A549 (cell line): ENCODE results near the gene ZBTB48.

ENCODE experiments used
- CBX8 ChIP-seq: fragments of 200-600 bp; sonication (generic); IDR thresholded peaks from 2 replicates; pipeline ENCODE4 v1.6.1; 2016
- EP300 ChIP-seq, 2 experiments: fragments of >200 bp; sonication (Bioruptor Twin); formaldehyde crosslinking; IDR thresholded peaks; 2 replicates in 1 of 2; 3 replicates in 1 of 2; pipeline ENCODE4 v1.6.1; 2016 to 2017
- GATA3 ChIP-seq: IDR thresholded peaks from 2 replicates; pipeline ENCODE4 v1.6.1; 2012; ENCODE audit warnings: borderline replicate concordance
- KDM1A ChIP-seq: fragments of 200-600 bp; sonication (generic); IDR thresholded peaks from 2 replicates; pipeline ENCODE4 v1.6.1; 2016; ENCODE audit warnings: low read depth, mild to moderate bottlenecking
- MAFK ChIP-seq: fragments of 450-650 bp; IDR thresholded peaks from 2 replicates; pipeline ENCODE4 v1.6.1; 2014; ENCODE audit not compliant: partially characterized antibody
- MAZ ChIP-seq: fragments of 150-350 bp; IDR thresholded peaks from 2 replicates; pipeline ENCODE4 v1.6.1; 2014; ENCODE audit warnings: antibody characterized with exemption, low read depth, low read length, borderline replicate concordance
- NFE2L2 ChIP-seq: fragments of 150-350 bp; conservative IDR thresholded peaks from 2 replicates; pipeline ENCODE4 v1.6.1; 2014; ENCODE audit warnings: low read length
- POLR2A ChIP-seq: IDR thresholded peaks from 2 replicates; pipeline ENCODE4 v1.6.1; 2012; ENCODE audit warnings: mild to moderate bottlenecking, low read length
- SMC3 ChIP-seq: fragments of >200 bp; sonication (Bioruptor Twin); formaldehyde crosslinking; IDR thresholded peaks from 3 replicates; pipeline ENCODE4 v1.6.1; 2018; ENCODE audit warnings: inconsistent platforms
- ZC3H11A ChIP-seq: fragments of 450-650 bp; IDR thresholded peaks from 2 replicates; pipeline ENCODE4 v1.6.1; 2014; ENCODE audit warnings: antibody characterized with exemption, mild to moderate bottlenecking
- TF ChIP-seq, protein P1 (sequence below): fragments of >200 bp; sonication (Bioruptor Twin); formaldehyde crosslinking; IDR thresholded peaks from 3 replicates; pipeline ENCODE4 v1.5.1; 2016
- TF ChIP-seq, protein P2 (sequence below): IDR thresholded peaks from 2 replicates; pipeline ENCODE4 v1.6.1; 2012
- TF ChIP-seq, protein P3 (sequence below): fragments of 150-350 bp; IDR thresholded peaks from 2 replicates; pipeline ENCODE4 v1.6.1; 2014; ENCODE audit warnings: low read depth, mild to moderate bottlenecking, low read length

DNA sequence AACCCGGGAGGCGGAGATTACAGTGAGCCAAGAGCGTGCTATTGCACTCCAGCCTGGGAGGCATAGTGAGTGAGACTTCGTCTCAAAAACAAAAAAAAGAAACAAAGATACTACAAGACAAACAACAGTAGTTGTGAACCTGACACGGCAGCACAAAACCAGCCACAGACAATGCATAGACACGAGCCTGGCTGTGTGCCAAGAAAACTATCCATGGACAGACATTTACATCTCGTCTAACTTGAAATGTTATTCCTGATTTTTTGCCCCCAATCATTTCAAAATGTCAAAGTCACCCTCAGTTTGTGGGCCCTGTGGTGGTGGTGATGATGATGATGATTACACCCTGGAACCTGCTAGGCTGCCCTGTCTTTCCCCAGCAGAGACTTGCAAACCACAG, 16.6 kb downstream of the ZBTB48 start:
- TF ChIP-seq MAFK (no peak), EP300 (IDR thresholded peaks at IDR 0.05) (no peak), MAZ (no peak), ZC3H11A (no peak), CBX8 (no peak), POLR2A (no peak), GATA3 (no peak), KDM1A (no peak), NFE2L2 (no peak), SMC3 (no peak)
- TF ChIP-seq, protein P1, sequence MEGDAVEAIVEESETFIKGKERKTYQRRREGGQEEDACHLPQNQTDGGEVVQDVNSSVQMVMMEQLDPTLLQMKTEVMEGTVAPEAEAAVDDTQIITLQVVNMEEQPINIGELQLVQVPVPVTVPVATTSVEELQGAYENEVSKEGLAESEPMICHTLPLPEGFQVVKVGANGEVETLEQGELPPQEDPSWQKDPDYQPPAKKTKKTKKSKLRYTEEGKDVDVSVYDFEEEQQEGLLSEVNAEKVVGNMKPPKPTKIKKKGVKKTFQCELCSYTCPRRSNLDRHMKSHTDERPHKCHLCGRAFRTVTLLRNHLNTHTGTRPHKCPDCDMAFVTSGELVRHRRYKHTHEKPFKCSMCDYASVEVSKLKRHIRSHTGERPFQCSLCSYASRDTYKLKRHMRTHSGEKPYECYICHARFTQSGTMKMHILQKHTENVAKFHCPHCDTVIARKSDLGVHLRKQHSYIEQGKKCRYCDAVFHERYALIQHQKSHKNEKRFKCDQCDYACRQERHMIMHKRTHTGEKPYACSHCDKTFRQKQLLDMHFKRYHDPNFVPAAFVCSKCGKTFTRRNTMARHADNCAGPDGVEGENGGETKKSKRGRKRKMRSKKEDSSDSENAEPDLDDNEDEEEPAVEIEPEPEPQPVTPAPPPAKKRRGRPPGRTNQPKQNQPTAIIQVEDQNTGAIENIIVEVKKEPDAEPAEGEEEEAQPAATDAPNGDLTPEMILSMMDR: no peak
- TF ChIP-seq, protein P2, sequence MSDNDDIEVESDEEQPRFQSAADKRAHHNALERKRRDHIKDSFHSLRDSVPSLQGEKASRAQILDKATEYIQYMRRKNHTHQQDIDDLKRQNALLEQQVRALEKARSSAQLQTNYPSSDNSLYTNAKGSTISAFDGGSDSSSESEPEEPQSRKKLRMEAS: no peak
- TF ChIP-seq, protein P3, sequence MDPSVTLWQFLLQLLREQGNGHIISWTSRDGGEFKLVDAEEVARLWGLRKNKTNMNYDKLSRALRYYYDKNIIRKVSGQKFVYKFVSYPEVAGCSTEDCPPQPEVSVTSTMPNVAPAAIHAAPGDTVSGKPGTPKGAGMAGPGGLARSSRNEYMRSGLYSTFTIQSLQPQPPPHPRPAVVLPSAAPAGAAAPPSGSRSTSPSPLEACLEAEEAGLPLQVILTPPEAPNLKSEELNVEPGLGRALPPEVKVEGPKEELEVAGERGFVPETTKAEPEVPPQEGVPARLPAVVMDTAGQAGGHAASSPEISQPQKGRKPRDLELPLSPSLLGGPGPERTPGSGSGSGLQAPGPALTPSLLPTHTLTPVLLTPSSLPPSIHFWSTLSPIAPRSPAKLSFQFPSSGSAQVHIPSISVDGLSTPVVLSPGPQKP: no peak
